Activated CD4-positive, alpha-beta T cell treated with anti-CD3 and anti-CD28 coated beads for 4 hours (primary cell): ENCODE data around the gene SELL.
"Not testable (repeated sequence)": the region's sequence is repeated elsewhere in the genome, so short reads cannot be mapped to it uniquely, and the experiment has no call there.

Experiments used
- DNase-seq, 2 donors: peaks; one replicate each; pipeline ENCODE4 v3.0.0-alpha.2; 2020

Gene SELL

DNA sequence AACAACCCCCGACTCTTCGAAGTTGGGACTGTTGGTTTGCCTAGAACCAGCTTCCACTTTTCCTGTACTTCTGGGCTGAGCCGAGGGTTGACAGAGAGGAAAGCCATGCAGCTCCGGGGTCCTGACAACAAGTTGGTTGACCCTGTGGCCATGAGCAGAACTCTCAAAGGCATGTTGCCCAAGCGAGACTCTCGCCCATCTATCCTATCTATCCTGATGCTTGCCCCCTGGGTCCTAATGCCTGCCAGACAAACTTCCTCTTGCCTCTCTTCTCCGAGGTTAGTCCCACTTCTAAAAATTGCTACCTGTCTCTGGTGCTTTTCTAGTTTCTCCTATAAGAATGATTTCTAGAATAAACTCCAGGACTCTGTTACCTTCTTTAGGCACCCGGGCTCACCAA lies 48.7 kb downstream of the SELL start:
- DNase-seq = not testable (repeated sequence)

DNA sequence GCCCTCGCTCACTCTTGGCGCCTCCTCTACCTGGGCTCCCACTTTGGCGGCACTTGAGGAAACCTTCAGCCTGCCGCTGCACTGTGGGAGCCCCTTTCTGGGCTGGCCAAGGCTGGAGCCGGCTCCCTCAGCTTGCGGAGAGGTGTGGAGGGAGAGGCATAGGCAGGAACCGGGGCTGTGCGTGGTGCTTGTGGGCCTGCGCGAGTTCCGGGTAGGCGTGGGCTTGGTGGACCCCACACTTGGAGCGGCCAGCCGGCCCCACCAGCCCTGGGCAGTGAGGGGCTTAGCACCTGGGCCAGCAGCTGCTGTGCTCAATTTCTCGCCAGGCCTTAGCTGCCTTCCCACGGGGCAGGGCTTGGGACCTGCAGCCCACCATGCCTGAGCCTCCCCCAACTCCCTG lies 50.4 kb downstream of the SELL start:
- not testable (repeated sequence) for DNase-seq

DNA sequence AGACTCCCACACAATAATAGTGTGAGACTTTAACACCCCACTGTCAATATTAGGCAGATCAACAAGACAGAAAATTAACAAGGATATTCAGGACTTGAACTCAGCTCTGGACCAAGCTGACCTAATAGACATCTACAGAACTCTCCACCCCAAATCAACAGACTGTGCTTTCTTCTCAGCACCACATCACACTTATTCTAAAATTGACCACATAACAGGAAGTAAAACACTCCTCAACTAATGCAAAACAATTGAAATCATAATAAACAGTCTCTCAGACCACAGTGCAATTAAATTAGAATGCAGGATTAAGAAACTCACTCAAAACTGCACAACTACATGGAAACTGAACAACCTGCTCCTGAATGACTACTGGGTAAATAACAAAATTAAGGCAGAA lies 52.6 kb downstream of the SELL start:
- not testable (repeated sequence) for DNase-seq

DNA sequence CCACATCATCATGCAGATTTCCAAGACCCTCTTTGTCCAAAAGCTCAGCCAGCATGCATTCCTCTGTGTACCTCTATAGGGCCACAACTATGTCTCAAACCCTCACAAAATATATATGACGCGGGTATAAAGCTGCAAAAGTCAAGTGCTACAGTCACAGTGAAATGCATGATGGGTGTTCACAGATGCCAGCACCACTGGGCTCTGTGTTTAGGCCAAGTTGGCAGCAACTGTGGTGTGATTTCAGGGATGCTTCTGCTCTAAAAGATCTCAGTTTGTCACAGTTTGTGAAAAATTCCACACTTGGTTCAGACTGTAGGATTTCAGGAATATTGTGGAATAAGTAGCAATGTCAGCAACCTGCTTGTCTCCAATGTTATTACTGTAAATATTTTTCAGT lies 57.5 kb downstream of the SELL start:
- DNase-seq = no peak

DNA sequence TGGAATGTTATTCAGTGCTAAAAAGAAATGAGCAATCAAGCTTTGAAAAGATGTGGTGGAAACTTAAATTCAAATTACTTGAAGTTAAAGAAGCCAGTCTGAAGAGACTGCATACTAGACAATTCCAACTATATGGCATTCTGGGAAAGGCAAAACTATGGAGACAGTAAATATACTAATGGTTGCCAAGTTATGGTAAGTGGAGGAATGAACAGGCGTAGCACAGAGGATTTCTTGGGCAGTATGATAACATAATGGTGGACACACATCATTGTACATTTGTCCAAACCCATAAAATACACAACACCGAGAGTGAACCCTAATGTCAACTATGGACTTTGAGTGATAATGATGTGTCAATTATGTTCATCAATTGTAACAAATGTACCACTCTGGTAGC lies 60.4 kb downstream of the SELL start:
- no peak for DNase-seq

DNA sequence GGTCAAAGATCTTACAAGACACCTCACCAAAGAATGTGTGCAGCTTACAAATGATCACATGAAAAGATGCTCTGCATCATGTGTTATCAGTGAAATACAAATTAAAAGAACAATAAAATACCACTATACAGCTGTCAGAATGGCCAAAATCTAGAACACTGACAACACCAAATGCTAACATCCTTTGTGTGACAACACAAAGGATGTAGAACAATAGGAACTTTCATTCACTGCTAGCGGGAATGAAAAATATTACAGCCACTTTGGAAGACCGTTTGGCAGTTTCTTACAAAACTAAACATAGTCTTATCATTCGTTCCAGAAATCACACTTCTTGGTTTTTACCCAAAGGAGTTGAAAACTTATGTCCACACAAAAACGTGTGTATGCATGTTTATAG lies 60.9 kb downstream of the SELL start:
- no peak for DNase-seq

DNA sequence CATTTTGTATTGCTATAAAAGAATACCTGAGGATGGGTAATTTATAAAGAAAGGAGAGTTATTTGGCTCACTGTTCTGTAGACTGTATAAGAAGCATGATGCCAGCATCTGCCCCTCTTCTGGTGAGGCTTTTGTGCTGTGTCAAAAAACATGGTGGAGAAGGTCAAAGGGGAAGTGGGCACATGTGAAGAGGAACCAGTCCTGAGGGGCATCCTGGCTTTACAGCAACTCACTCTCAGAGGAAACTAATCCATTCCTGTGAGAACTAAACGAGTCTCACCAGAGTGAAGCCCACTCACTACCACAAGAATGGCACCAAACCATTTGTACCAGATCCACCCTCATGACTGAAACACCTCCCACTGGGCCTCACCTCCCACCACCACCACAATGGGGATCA lies 62.7 kb downstream of the SELL start:
- DNase-seq = no peak

DNA sequence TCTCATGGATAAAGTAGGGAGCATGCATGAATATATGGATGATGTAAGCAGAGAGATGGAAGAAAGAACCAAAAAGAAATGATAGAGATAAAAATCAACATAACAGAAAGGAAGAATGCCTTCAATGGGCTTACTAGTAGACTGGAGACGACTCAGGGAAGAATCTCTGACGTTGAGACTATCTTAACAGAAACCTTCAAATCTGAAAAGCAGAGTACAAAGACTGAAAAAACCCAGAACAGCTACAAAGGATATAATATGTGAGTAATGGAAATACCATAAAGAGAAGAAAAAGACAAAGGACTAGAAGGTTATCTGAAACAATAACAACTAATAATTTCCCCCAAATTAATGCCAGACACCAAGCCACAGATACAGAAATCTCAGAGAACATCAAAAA lies 63.2 kb downstream of the SELL start:
- no peak for DNase-seq

DNA sequence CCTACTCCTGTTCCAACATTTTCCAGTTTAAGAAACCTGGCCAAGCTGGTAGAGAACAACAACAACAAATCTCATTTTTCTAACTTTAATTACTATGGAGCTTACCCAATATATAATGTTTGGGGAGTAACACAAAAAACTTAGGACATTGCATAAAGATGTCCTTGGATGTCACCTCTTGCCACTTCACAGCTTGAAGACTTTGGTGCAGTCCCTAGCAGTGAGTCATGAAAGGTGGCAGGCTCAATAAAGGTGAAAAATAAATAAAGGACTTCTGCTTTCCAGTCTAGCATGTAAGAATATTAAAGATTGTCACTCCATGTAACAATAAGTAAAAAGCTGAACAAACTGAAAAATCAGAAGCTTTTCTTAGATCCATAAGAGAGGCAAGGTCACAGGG lies 63.9 kb downstream of the SELL start:
- DNase-seq = no peak

DNA sequence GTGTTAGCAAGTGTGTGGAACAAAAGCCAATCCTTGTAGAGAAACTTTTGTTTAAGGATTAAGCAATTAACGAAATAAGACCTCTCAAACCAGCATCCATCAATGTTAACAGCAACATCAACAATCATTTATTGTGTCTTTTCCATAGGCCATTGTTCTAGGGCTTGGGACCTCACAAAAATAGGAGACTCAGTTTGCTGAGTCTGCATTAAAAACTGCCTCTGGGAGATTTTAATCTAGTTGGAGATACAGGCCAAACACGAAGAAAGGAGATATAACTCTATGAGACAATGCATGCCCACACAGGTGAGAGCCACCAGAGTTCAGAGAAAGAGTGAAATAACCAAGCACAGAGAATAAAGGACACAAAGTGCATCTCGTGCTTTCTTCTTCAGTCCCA lies 67.1 kb downstream of the SELL start:
- DNase-seq = no peak
